ENCODE data around the gene HDAC4. TPM values are rescaled to one million over a fixed set of nuclear protein-coding genes. Genes with fewer than 3 reads are reported as not detected.

HDAC4 gene
- total and polyA plus RNA-seq, 7 donors: 7.9 to 329 (median 129) TPM

DNA sequence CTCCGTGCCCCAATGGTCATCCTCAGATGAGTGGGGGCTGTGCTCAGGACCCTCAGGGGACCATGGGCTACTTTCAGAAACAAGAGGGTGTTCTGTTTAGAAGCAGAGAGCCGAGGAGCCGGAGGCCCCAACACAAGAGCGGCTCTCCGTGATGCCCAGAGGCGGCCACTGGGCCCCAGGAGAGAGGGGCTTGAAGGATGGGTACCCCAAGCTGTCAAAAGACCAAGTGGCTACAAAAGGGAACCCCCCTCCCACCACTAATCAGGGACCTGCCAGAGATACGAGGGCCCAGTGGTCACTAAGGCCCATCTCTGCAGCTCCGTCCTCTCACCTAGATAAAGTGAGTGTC, 93.6 kb downstream of the HDAC4 start:
- H3K9me3 ChIP-seq: no peaks in the 10 kb centered on the region
- H3K4me3 ChIP-seq: peak overlapping the region; percentile 95
- intact Hi-C loops (cut with DNase I): loop anchor here (5.0 kb wide), 2 partner anchors 60 to 80 kb away; no protein-coding TSS in a partner anchor
- no peak for ATAC-seq
- H3K27ac ChIP-seq: peak overlapping the region; percentile 97
- H3K36me3 ChIP-seq (ENCODE audit: insufficient read depth in 1 of 2, low read depth in 1 of 2): no peaks in the 10 kb centered on the region
- WGBS, 3 donors: 50 to 79% (median 64%) methylated on average over 8 of the region's 8 CpGs
- H3K27me3 ChIP-seq (ENCODE audit: insufficient read depth in 3 of 3, low read length in 2 of 3): no peaks in the 10 kb centered on the region
- peaks cover 46% of the 10 kb centered on the region for H3K4me1 ChIP-seq
- TF ChIP-seq, protein P1, sequence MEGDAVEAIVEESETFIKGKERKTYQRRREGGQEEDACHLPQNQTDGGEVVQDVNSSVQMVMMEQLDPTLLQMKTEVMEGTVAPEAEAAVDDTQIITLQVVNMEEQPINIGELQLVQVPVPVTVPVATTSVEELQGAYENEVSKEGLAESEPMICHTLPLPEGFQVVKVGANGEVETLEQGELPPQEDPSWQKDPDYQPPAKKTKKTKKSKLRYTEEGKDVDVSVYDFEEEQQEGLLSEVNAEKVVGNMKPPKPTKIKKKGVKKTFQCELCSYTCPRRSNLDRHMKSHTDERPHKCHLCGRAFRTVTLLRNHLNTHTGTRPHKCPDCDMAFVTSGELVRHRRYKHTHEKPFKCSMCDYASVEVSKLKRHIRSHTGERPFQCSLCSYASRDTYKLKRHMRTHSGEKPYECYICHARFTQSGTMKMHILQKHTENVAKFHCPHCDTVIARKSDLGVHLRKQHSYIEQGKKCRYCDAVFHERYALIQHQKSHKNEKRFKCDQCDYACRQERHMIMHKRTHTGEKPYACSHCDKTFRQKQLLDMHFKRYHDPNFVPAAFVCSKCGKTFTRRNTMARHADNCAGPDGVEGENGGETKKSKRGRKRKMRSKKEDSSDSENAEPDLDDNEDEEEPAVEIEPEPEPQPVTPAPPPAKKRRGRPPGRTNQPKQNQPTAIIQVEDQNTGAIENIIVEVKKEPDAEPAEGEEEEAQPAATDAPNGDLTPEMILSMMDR (IDR thresholded peaks at IDR 0.05): no peak
- no peak for DNase-seq

DNA sequence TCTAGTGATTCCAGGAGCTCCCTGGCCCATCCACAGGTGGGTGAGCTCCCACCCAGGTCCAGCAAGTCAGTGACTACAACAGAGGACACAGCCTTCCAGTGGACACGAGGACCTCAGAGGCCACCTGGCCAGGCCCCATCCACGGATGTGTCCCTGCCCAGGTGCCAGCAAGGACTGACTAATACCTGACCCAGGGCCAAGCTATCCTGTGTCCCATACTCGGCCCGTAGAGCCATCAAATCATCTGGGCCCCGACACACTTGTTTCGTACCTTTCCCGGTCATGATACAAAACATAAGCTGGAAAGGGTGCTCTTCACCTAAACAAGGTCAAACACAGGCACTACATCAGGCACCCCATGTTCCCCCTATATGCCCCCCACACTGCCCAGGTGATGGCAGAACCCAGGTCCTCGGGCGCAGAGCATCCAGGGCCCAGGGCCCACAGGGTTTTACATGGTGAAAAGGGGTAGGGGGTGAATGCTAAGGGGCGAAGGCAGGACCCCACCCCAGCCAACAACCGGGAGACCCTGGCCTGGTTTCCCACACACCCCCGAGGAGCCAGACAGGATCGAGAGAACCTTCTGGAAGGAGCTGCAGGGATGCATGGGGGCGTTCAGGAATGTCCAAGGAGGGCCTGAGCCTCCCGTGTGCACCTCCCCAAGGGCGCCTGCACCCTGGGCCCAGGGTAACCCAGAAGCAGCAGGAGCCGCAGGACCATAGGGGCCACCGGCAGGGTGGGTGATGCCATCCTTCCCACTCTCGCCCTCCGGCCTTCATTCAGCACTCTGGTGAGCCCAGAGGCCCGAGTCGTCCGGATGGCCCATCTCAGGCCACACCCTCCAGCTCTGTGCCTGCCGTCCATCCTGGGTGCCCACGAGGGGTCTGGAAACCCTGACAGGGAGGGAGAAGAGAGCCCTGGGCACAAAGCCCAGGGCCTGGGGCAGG, 94.3 kb downstream of the HDAC4 start:
- DNase-seq (peak; percentile 27 to 85), ATAC-seq (peak; percentile 36 to 46 (median 45))
- H3K27ac ChIP-seq: peak overlapping the region; percentile 97
- H3K4me1 ChIP-seq: peaks cover 48% of the 10 kb centered on the region
- no peaks in the 10 kb centered on the region for H3K27me3 ChIP-seq (ENCODE audit: insufficient read depth in 3 of 3, low read length in 2 of 3)
- H3K9me3 ChIP-seq: no peaks in the 10 kb centered on the region
- TF ChIP-seq, protein P1 (IDR thresholded peaks at IDR 0.05): no peak
- H3K4me3 ChIP-seq: peak overlapping the region; percentile 95
- intact Hi-C loops (cut with DNase I): loop anchor here (5.0 kb wide), 2 partner anchors 59 to 79 kb away; no protein-coding TSS in a partner anchor
- no peaks in the 10 kb centered on the region for H3K36me3 ChIP-seq (ENCODE audit: insufficient read depth in 1 of 2, low read depth in 1 of 2)
- whole genome bisulfite sequencing, 3 donors: 43 to 58% (median 54%) methylated on average over 23 to 25 of the region's 25 CpGs

DNA sequence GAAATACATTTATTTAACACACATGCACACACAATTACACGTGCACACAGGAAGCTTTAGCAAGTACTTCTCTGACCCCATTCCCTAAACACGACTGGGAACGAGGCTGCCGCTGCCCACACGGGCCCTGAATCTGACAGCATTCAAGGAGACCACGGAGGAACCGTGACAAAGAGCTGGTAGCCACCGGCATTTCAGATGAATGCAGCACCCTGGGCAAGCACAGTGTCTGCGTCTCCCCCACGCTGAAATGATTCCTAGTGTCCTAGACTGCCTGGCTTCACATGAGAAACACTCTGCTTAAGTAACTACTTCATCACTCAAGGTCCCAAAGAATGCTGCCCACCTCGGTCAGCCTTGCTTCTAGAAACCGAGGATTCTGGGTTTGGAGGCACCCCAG, 95.0 kb downstream of the HDAC4 start:
- no peaks in the 10 kb centered on the region for H3K9me3 ChIP-seq
- H3K27ac ChIP-seq: peak overlapping the region; percentile 97
- DNase-seq: no peak
- intact Hi-C loops (cut with DNase I): loop anchor here (1.0 to 5.0 kb wide), 3 partner anchors 58 to 95 kb away; no protein-coding TSS in a partner anchor
- peaks cover 53% of the 10 kb centered on the region for H3K4me1 ChIP-seq
- peaks cover 0 to 3% of the 10 kb centered on the region in 2 donors for H3K36me3 ChIP-seq (ENCODE audit: insufficient read depth in 1 of 2, low read depth in 1 of 2)
- H3K4me3 ChIP-seq: peak overlapping the region; percentile 95
- TF ChIP-seq, protein P1 (IDR thresholded peaks at IDR 0.05): no peak
- H3K27me3 ChIP-seq (ENCODE audit: insufficient read depth in 3 of 3, low read length in 2 of 3): no peaks in the 10 kb centered on the region
- whole genome bisulfite sequencing, 3 donors: 21 to 58% (median 31%) methylated on average over 12 of the region's 12 CpGs
- ATAC-seq: no peak

DNA sequence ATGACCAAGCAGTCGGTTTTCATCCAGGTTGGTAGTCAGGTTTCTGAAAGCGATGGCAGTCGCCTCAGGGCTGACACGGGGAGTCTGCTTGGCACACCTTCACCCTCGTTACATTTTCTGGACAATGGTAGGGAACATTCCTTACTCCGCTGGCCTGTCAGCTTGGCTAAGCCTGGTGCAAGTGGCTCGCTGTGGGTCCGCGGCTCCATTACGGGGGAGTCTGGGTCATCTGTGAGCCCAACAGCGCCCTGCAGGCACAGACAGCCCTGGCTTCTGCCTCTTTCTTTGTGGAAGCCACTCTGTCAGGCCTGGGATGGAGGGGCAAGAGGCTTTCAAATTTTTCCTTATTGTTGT, 95.6 kb downstream of the HDAC4 start:
- peak; percentile 70 to 91 for DNase-seq
- Histone ChIP-seq H3K9me3 (no peaks in the 10 kb centered on the region), H3K27ac (peak overlapping the region; percentile 97), H3K4me1 (peaks cover 53% of the 10 kb centered on the region), H3K36me3 (ENCODE audit: insufficient read depth in 1 of 2, low read depth in 1 of 2) (peaks cover 0 to 8% of the 10 kb centered on the region in 2 donors), H3K4me3 (peak overlapping the region; percentile 95), H3K27me3 (ENCODE audit: insufficient read depth in 3 of 3, low read length in 2 of 3) (no peaks in the 10 kb centered on the region)
- 31 to 53% (median 38%) methylated on average over 11 of the region's 11 CpGs for WGBS, 3 donors
- intact Hi-C loops (cut with DNase I): loop anchor here (1.0 to 5.0 kb wide), 3 partner anchors 58 to 95 kb away; no protein-coding TSS in a partner anchor
- ATAC-seq: peak; percentile 38 to 62 (median 57)
- TF ChIP-seq, protein P1 (IDR thresholded peaks at IDR 0.05): no peak

All from psoas muscle (tissue), 8 donors.